Body of pancreas (tissue), 4 donors: ENCODE data around the gene ZCCHC3. TPM values are rescaled to one million over a fixed set of nuclear protein-coding genes. Genes with fewer than 3 reads are reported as not detected.

Source experiments
- ATAC-seq: fragments of 150-250 bp; one replicate; pipeline ENCODE4 v1.9.1; 2016
- DNase-seq, 4 donors: peaks; one replicate each; pipeline ENCODE4 v3.0.0-alpha.2; 2019
- H3K27ac ChIP-seq, 4 donors: fragments of 200-600 bp; sonication (generic); 1 replicate in 3 of 4; 2 replicates in 1 of 4; pipeline versions ENCODE4 v1.5.1 to v1.6.1; 2016 to 2019; ENCODE audit warnings: mild to moderate bottlenecking in 1 of 4, mixed read lengths in 1 of 4, moderate library complexity in 1 of 4
- H3K27me3 ChIP-seq, 2 donors: fragments of 200-600 bp; sonication (generic); one replicate each; pipeline ENCODE4 v1.6.0; 2016; ENCODE audit warnings: mild to moderate bottlenecking in 1 of 2
- H3K36me3 ChIP-seq, 2 donors: fragments of 200-600 bp; sonication (generic); replicated peaks in 1 of 2; 2 replicates each; pipeline ENCODE4 v1.5.1; 2016; ENCODE audit warnings: low read depth in 2 of 2; ENCODE audit not compliant: insufficient read depth in 1 of 2
- H3K4me1 ChIP-seq: fragments of 200-600 bp; sonication (generic); one replicate; pipeline ENCODE4 v1.6.0; 2016
- H3K4me3 ChIP-seq, 2 donors: fragments of 200-600 bp; sonication (generic); 1 replicate in 1 of 2; 2 replicates in 1 of 2; pipeline ENCODE4 v1.5.1; 2016 to 2019
- H3K9me3 ChIP-seq, 3 donors: fragments of 200-600 bp; sonication (generic); 1 replicate in 2 of 3; 2 replicates in 1 of 3; pipeline ENCODE4 v1.5.1; 2016
- POLR2A ChIP-seq, 3 donors: fragments of 450-650 bp; IDR thresholded peaks; one replicate each; pipeline ENCODE4 v1.6.1; 2016; ENCODE audit warnings: antibody characterized with exemption in 3 of 3, mild to moderate bottlenecking in 2 of 3
- WGBS, 2 donors: methylation state at CpG; one replicate each; pipeline ENCODE4 v1.1.5; 2017; 5-methylcytosine and 5-hydroxymethylcytosine counted together
- intact Hi-C: fragments of 100-400 bp; cut with DNase I; formaldehyde crosslinking; loops from one replicate; pipeline ENCODE4 v1.15.1; 2023
- total RNA-seq, 2 donors: library from RNA; depleted of rRNA; stranded (reverse); fragments of >200 nt; gene quantifications; one replicate each; pipeline ENCODE4 v1.1.0, GENCODE V29; 2016
- TF ChIP-seq, protein P1 (sequence below), 7 experiments: fragments of 450-650 bp in 4 of 7; fragments of 200-600 bp in 3 of 7; sonication (generic) in 3 of 7; IDR thresholded peaks; one replicate each; pipeline ENCODE4 v1.5.1; 2016 to 2019; ENCODE audit warnings: antibody characterized with exemption in 7 of 7

The ZCCHC3 gene
- total RNA-seq, 2 donors from 2014 or later: 12.2 to 16.5 TPM

DNA sequence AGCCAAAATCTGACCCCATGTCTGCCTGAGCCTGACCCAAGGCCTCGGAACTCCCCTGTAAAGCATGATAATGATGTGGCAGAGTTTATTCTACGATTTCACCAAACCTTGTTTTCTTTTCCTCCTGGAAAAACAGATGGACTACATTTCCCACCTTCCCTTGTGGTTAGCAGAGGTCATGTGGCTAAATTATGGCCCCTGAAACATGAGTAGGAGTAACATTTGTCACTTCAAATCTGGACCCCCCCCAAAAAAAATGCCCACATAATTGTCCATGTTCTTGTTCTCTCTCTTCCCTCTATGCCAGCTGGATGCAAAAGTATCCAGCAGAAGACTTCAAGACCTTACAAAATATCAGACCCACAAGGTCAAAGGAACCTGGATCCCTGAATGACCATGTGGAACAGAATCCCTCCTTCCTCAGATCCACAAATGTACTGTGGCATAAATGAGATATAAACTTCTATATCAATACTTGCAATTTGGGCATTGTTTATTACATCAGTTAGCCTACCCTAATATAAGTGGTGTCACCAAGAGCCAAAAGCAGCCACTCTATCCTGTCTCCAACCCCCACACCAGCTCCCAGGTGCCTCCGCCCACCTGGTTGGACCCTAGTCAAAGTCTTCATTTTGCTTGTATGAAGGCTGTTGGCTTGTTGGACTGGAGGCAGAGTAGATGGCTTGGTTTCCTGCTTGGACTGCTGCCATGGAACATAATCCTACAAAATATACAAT lies 8.2 kb upstream of the ZCCHC3 start:
- WGBS, 2 donors: 93 to 96% methylated on average over 3 of the region's 3 CpGs
- ATAC-seq: no peak
- TF ChIP-seq, protein P1, sequence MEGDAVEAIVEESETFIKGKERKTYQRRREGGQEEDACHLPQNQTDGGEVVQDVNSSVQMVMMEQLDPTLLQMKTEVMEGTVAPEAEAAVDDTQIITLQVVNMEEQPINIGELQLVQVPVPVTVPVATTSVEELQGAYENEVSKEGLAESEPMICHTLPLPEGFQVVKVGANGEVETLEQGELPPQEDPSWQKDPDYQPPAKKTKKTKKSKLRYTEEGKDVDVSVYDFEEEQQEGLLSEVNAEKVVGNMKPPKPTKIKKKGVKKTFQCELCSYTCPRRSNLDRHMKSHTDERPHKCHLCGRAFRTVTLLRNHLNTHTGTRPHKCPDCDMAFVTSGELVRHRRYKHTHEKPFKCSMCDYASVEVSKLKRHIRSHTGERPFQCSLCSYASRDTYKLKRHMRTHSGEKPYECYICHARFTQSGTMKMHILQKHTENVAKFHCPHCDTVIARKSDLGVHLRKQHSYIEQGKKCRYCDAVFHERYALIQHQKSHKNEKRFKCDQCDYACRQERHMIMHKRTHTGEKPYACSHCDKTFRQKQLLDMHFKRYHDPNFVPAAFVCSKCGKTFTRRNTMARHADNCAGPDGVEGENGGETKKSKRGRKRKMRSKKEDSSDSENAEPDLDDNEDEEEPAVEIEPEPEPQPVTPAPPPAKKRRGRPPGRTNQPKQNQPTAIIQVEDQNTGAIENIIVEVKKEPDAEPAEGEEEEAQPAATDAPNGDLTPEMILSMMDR (IDR thresholded peaks at IDR 0.05): no peak
- no peak for TF ChIP-seq POLR2A (IDR thresholded peaks at IDR 0.05)

DNA sequence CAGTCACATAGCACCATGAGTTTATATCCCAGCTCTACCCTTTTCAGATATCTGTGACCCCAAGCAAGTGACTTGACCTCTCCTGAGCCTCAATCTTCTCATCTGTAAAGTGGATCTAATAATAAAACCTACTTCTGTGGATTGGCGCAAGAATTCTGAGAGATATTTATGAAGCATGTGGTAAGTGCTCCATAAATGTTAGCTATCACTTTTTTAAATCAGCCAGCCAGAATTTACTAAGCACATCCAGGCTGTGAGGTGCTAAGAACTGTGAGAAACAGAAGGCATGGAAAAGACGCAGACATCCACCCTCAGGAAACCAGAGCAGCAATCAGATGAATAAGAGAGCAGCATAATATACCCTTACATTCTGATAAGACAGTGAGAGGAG lies 7.7 kb upstream of the ZCCHC3 start:
- H3K27me3 ChIP-seq: no peaks in the 10 kb centered on the region
- no peaks in the 10 kb centered on the region for H3K9me3 ChIP-seq
- intact Hi-C loops: no loop called here
- H3K27ac ChIP-seq: peak overlapping the region in 3 of 4 donors; percentile 73 to 80 (median 80)
- WGBS, 2 donors: 23 to 41% methylated on average over 2 of the region's 2 CpGs
- DNase-seq: no peak
- ATAC-seq: no peak
- peak overlapping the region; percentile 33 to 74 for H3K4me3 ChIP-seq
- peaks cover 14% of the 10 kb centered on the region for H3K4me1 ChIP-seq
- TF ChIP-seq POLR2A (IDR thresholded peaks at IDR 0.05): no peak
- TF ChIP-seq, protein P1 (IDR thresholded peaks at IDR 0.05): no peak
- H3K36me3 ChIP-seq: no peaks in the 10 kb centered on the region

More for the DNA sequence above, 8.2 kb upstream of the ZCCHC3 start:
- H3K4me1 ChIP-seq: peaks cover 14% of the 10 kb centered on the region
- no peaks in the 10 kb centered on the region for H3K36me3 ChIP-seq
- H3K27ac ChIP-seq: no peak overlapping the region
- peak in 1 of 4 donors; percentile 18 for DNase-seq
- no peak overlapping the region for H3K4me3 ChIP-seq
- H3K9me3 ChIP-seq: no peaks in the 10 kb centered on the region
- no peaks in the 10 kb centered on the region for H3K27me3 ChIP-seq
- intact Hi-C loops: no loop called here

DNA sequence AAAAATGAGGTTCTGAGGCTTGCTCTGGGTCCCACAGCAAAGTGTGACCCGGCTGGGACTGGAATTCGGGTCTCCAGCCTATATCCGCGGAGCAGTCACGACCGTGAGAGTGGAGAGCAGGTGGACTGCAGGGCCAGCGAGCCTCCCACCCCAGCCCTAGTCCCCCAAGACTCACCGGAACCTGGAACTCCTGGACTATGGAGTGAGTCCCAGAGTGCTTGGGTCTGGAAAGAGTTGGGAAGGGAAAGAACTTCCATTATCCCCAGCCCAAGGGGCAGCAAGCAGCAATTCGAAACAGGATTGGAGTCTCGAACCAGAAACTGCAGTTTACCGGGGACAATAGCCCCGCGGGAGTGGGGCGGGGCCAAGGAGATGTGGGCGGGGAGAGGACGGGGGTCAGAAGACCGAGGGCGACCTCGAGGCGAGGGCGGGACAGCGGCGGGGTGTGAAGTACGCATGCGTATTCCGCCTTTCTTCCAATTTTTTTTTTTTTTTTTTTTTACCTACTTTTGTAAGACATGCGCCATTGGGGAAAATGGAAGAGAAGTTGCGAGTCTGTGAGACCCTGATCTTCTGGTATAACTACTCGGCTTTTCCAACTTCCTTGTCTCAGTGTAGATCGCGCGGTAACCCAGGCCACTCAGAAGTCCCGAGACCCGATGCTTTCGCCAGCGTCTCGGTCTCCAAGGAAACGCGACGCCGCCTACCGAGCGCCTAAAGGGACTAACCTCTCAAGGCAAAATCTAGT lies 7.1 kb upstream of the ZCCHC3 start, which contains the start of gene C20orf96:
Gene C20orf96 (minus strand): TSS at position 667 of the 748 bp plus-strand sequence. CDS start 140 bp downstream, at position 527.
- H3K27me3 ChIP-seq: no peaks in the 10 kb centered on the region
- peak; percentile 94 for DNase-seq
- intact Hi-C loops: no loop called here
- no peaks in the 10 kb centered on the region for H3K36me3 ChIP-seq
- peak; percentile 99 for ATAC-seq
- no peaks in the 10 kb centered on the region for H3K9me3 ChIP-seq
- 0% methylated on average over 43 of the region's 43 CpGs for WGBS, 2 donors
- peak within 1 kb of the TSS; percentile 33 to 74 for H3K4me3 ChIP-seq
- peak in 2 of 3 donors; percentile 5 to 7 for TF ChIP-seq POLR2A (IDR thresholded peaks at IDR 0.05)
- TF ChIP-seq, protein P1 (IDR thresholded peaks at IDR 0.05): peak in 5 of 7 experiments; percentile 37 to 58 (median 50)
- peak within 1 kb of the TSS; percentile 65 to 80 (median 76) for H3K27ac ChIP-seq
- peaks cover 14% of the 10 kb centered on the region for H3K4me1 ChIP-seq

DNA sequence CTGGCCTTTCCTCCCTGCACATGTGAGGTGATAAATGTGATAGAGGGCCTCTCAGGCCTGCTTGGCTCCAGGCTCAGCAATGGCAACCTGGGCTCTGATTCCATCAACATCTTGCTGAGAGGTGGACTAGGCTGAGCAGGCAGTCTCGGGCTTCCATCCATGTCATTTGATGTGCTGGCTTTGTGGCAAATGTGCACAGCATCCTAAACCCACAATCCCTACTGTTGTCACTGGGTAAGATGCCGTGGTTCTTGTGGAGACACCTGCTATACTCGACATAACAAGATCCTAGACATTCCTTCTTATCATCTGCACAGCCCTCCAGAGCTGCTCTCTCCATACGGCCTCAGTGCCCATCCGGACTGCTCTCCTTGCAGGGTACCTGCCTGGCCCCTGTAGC lies 2.8 kb upstream of the ZCCHC3 start:
- Histone ChIP-seq H3K4me1 (peaks cover 20% of the 10 kb centered on the region), H3K27me3 (no peaks in the 10 kb centered on the region), H3K9me3 (no peaks in the 10 kb centered on the region), H3K4me3 (no peak overlapping the region), H3K36me3 (no peaks in the 10 kb centered on the region), H3K27ac (no peak overlapping the region)
- 74 to 81% methylated on average over 5 of the region's 5 CpGs for WGBS, 2 donors
- intact Hi-C loops: no loop called here
- ATAC-seq (no peak), DNase-seq (no peak)
- TF ChIP-seq POLR2A (IDR thresholded peaks at IDR 0.05): no peak
- TF ChIP-seq, protein P1 (IDR thresholded peaks at IDR 0.05): no peak
